C1 segment of cervical spinal cord (tissue), 14 donors: ENCODE results near the gene PEX16.
A peak's percentile ranks its signal among the peaks of the same experiment; 100 is the strongest.

ENCODE experiments used
- DNase-seq, 14 donors: peaks; one replicate each; lab custom pipeline; 2025; lab: John Stamatoyannopoulos, UW

Gene PEX16

GRCh38 chr11:45899086-45899447 lies 18.6 kb downstream of the PEX16 start:
- peak in 1 of 14 donors; percentile 48 for DNase-seq

GRCh38 chr11:45897556-45897955 lies 20.1 kb downstream of the PEX16 start:
- DNase-seq: peak in 1 of 14 donors; percentile 23

- peak in 4 of 14 donors; percentile 15 to 40 (median 36) for DNase-seq
Observed at GRCh38 chr11:45896422-45896984, 21.2 kb downstream of the PEX16 start.

- no peak for DNase-seq
Observed at GRCh38 chr11:45895553-45896259, 22.0 kb downstream of the PEX16 start.

- DNase-seq: peak in 1 of 14 donors; percentile 26
Observed at GRCh38 chr11:45894555-45895247, 23.0 kb downstream of the PEX16 start.

DNA sequence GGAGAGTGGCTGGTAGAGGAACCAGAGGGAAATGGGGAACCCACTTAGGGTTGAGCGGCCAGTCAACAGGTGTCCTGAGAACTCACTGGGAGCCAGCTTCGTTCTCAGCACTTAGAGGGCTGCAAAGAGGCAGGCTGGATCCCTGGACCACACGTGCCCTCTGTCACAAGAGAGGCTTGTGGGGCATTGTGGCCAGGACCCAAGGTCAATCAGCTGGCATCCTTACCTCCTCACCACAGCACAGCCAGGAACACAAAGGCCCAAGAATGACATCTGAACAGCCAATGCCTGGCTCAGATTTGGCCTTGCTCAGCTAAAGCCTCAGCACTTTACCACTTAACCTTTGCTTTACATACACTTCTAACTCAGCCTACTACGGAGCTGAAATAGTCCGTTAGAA lies 24.8 kb downstream of the PEX16 start:
- no peak for DNase-seq

DNA sequence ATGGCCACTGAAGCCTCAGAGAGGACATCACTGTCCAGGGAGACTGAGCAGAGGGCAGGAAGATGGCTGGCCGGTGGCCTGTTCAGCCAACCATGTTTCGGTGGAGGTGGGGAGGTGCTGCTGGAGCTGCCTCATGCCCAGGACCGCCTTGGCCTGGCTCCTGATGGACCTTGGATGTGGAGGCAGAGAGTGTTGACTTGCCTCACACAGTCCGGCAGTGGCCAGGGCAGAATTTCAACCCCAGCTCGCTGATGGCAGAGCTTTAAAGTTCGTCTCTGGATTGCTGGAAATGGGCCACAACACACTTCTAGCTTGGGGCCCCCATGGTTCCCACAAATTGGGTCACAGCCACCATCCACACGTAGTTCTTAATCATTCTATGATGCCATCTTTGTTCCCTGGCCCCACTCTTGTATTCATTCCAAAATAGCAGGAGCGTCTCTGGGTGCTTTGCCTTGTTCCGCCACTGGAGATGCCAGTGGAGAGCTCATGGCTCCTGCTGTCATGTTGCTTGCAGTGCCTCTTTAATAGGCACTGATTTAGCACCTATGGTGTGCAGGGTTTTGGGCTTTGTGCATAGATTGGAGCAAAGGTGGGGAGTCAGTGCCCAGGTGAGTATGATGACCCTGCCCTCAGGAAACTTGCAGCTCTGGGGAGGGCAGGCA lies 26.7 kb downstream of the PEX16 start:
- peak in 1 of 14 donors; percentile 15 for DNase-seq

- DNase-seq: no peak
Observed at GRCh38 chr11:45889966-45890365, 27.7 kb downstream of the PEX16 start.

DNA sequence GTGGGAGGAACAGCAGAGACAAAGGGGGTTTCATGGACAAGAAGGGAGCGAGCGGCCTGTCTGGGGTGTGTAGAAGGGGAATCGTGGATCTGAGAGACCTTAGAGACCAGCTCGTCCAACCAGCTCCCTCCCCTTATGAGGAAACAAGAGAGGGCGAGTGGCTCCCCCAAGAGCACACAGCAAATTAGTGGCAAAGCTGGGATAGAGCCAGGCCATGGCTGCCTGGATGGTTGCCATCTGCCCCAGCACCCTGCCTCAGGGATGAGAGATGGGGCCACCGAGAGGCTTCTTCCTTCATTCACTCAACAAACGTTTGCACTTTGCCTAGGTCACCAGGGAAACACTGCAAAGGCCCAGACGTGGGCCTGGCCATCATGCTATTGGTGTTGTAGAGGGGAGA lies 28.1 kb downstream of the PEX16 start:
- DNase-seq: no peak

DNA sequence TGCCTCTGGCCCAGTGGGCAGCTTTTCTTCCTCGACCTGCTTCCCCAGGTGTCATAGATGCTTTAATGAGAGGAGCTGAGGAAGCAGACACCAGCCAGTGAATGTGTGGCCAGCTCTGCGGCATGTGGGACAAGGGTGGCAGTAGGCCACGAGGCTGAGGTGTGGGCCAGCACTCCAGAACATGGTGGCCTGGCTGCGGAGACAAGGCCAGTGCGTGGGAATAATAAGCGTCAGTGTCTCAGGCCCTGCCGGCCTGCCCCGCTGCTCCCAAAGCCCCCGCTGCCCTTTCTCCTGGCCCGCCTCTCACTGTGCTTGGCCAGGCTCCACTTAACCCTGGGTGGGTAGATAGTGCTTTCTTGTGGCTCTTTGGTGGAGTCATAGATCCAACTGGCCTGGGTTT lies 30.1 kb downstream of the PEX16 start:
- DNase-seq: no peak

GRCh38 chr11:45886816-45887520 lies 30.7 kb downstream of the PEX16 start:
- no peak for DNase-seq

GRCh38 chr11:45885921-45886721 lies 31.6 kb downstream of the PEX16 start:
- DNase-seq: peak in 1 of 14 donors; percentile 44

DNA sequence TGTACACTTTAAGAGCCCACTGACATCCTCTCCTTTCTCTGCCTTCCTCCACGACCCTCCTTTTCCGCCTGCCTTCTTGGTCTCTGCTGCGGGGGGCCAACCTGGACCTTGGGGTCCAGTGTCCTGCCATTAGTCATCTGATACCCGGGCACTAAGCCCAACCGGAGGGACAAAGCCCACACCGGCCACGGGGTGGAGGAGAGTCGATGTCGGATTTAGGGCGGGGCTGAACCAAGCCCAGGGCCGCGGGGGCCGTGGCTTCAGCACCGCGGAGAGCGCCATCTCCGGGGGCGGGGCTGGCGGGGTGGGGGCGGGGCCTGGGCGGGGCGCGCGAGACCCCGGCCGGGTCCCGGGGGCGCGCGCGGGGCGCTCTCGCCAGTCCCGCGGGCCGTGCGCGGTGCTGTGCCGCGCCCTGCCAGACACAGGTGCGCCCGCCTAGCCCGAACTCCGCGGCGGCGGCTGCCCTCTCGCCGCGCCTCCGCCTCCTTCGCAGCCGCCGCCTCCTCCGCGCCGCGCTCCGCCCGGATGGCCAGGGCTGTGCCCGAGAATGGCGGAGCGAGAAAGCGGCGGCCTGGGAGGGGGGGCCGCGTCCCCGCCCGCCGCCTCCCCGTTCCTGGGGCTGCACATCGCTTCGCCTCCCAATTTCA lies 32.3 kb downstream of the PEX16 start, which contains the start of gene MAPK8IP1:
MAPK8IP1 (plus strand) TSS at position 378 of the 647 bp plus-strand sequence; CDS start at position 548, 170 bp downstream.
- peak in 7 of 14 donors; percentile 7 to 63 (median 34) for DNase-seq

GRCh38 chr11:45884596-45885185 lies 33.0 kb downstream of the PEX16 start:
- no peak for DNase-seq

GRCh38 chr11:45881708-45882368 lies 35.8 kb downstream of the PEX16 start:
- peak in 2 of 14 donors; percentile 40 to 77 for DNase-seq

- peak in 3 of 14 donors; percentile 17 to 92 (median 31) for DNase-seq
Observed at GRCh38 chr11:45880772-45881570, 36.7 kb downstream of the PEX16 start.

DNA sequence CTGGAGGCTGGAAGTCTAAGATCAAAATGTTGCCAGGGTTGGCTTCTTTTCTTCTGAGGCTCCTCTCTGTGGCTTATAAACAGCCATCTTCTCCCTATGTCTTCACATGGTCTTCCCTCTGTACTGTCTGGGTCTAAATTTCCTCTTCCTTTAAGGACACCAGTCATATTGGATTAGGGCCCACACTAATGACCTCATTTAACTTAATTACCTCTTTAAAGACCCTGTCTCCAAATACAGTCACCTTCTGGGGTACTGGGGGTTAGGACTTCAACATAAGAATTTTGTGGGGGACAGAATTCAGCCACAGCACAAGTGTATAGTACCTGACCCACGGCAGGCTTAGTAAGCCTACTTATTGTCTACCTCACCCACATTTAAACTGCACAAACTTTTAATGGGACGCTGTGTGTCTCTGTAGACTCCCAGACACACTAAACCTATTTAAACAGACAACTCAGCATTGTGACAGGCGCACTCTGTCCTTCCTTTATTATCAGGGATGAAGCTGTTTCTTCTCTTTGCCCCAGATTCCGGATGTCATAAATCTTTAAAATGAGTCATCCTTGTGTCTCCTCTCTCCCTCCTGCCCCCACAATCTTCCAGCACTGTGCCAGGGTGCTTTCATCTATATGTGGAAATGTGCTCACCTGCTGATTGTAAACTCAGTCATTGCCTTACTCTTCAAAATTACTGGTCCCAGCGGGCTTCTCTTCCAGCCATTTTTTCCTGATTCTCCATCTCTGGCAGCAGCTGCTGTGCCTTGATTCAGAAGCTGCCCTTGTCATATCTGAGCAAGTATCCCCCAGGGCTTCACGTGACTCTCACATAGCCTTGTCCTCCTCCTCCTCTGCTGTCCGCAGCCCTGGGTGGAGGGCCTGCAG lies 37.6 kb downstream of the PEX16 start:
- DNase-seq: no peak
